HG03354 (cell line): ENCODE measurements around the gene SFXN2.
"Not testable (repeated sequence)": the region's sequence is repeated elsewhere in the genome, so short reads cannot be mapped to it uniquely, and the experiment has no call there.

Source experiments
- ATAC-seq: cut with Tn5 transposase; IDR thresholded peaks from one replicate; pipeline ENCODE4 v1.9.1; 2021; ENCODE audit warnings: mild to moderate bottlenecking; ENCODE audit not compliant: unreplicated experiment, poor library complexity, severe bottlenecking

The SFXN2 gene

GRCh38 chr10:102714621-102715455 lies at the start of gene SFXN2:
Gene SFXN2 (plus strand): TSS chr10:102714636. CDS start chr10:102726637, 12,001 bp downstream.
- ATAC-seq = peak; percentile 27

- ATAC-seq = no peak
These were observed 48.4 kb upstream of the SFXN2 start for GRCh38 chr10:102665904-102666509.

GRCh38 chr10:102667411-102667810 lies 47.0 kb upstream of the SFXN2 start:
- ATAC-seq = not testable (repeated sequence)

GRCh38 chr10:102668326-102669107 lies 45.9 kb upstream of the SFXN2 start:
- no peak for ATAC-seq

GRCh38 chr10:102669206-102670064 lies 45.0 kb upstream of the SFXN2 start:
- no peak for ATAC-seq

GRCh38 chr10:102670065-102670670 lies 44.3 kb upstream of the SFXN2 start:
- no peak for ATAC-seq

GRCh38 chr10:102670871-102671434 lies 43.5 kb upstream of the SFXN2 start:
- no peak for ATAC-seq

GRCh38 chr10:102673236-102673818 lies 41.1 kb upstream of the SFXN2 start:
- ATAC-seq = no peak

- ATAC-seq = peak; percentile 55
These were observed 40.5 kb upstream of the SFXN2 start for GRCh38 chr10:102673819-102674511.

GRCh38 chr10:102674566-102674965 lies 39.9 kb upstream of the SFXN2 start:
- ATAC-seq = no peak

- no peak for ATAC-seq
These were observed 39.3 kb upstream of the SFXN2 start for GRCh38 chr10:102675011-102675665.

GRCh38 chr10:102675666-102676533 lies 38.5 kb upstream of the SFXN2 start:
- ATAC-seq = no peak

- no peak for ATAC-seq
These were observed 37.7 kb upstream of the SFXN2 start for GRCh38 chr10:102676534-102677315.

- ATAC-seq = no peak
These were observed 36.9 kb upstream of the SFXN2 start for GRCh38 chr10:102677331-102678067.

GRCh38 chr10:102678068-102678400 lies 36.4 kb upstream of the SFXN2 start:
- no peak for ATAC-seq
